GM19240 (cell line): ENCODE measurements around the gene ICAM3.
"Not testable (repeated sequence)": the region's sequence is repeated elsewhere in the genome, so short reads cannot be mapped to it uniquely, and the experiment has no call there.

Experiments
- DNase-seq: peaks from one replicate; pipeline ENCODE4 v3.0.0; 2011; ENCODE audit warnings: low spot score; ENCODE audit not compliant: insufficient read length

The ICAM3 gene

GRCh38 chr19:10339380-10339960, at the start of gene ICAM3:
TSS of gene ICAM3 (minus strand) at chr19:10339624. CDS start at chr19:10339614, 10 bp downstream.
- peak; percentile 43 for DNase-seq

GRCh38 chr19:10388957-10389356, 49.5 kb upstream of the ICAM3 start:
- no peak for DNase-seq

GRCh38 chr19:10384580-10384979, 45.2 kb upstream of the ICAM3 start:
- DNase-seq = no peak

- not testable (repeated sequence) for DNase-seq
Observed at GRCh38 chr19:10383223-10383499, 43.7 kb upstream of the ICAM3 start.

GRCh38 chr19:10380313-10381102, 41.1 kb upstream of the ICAM3 start, which contains the start of gene TYK2:
TSS of gene TYK2 (minus strand) at chr19:10380572. CDS start at chr19:10378406, 2,166 bp downstream.
- DNase-seq = peak; percentile 99

GRCh38 chr19:10379880-10380312, 40.5 kb upstream of the ICAM3 start:
- no peak for DNase-seq

- no peak for DNase-seq
Observed at GRCh38 chr19:10378124-10378523, 38.7 kb upstream of the ICAM3 start.

- DNase-seq = not testable (repeated sequence)
Observed at GRCh38 chr19:10377140-10377640, 37.8 kb upstream of the ICAM3 start.

- DNase-seq = no peak
Observed at GRCh38 chr19:10374931-10375330, 35.5 kb upstream of the ICAM3 start.

GRCh38 chr19:10372690-10373089, 33.3 kb upstream of the ICAM3 start:
- DNase-seq = no peak

- DNase-seq = no peak
Observed at GRCh38 chr19:10368101-10368803, 28.8 kb upstream of the ICAM3 start.

GRCh38 chr19:10366950-10367512, 27.6 kb upstream of the ICAM3 start:
- DNase-seq = not testable (repeated sequence)

- DNase-seq = no peak
Observed at GRCh38 chr19:10365518-10365917, 26.1 kb upstream of the ICAM3 start.

GRCh38 chr19:10364644-10365043, 25.2 kb upstream of the ICAM3 start:
- DNase-seq = no peak

- no peak for DNase-seq
Observed at GRCh38 chr19:10363789-10364281, 24.4 kb upstream of the ICAM3 start.

GRCh38 chr19:10362259-10362658, 22.8 kb upstream of the ICAM3 start:
- no peak for DNase-seq

GRCh38 chr19:10361569-10362011, 22.2 kb upstream of the ICAM3 start:
- DNase-seq = no peak

- DNase-seq = no peak
Observed at GRCh38 chr19:10356431-10356830, 17.0 kb upstream of the ICAM3 start.

- no peak for DNase-seq
Observed at GRCh38 chr19:10353793-10354391, 14.5 kb upstream of the ICAM3 start.

- DNase-seq = no peak
Observed at GRCh38 chr19:10352764-10353671, 13.6 kb upstream of the ICAM3 start.
